OCI-M2 (cell line): Measurements from ENCODE around the gene HELQ.
"Not testable (repeated sequence)": the region's sequence is repeated elsewhere in the genome, so short reads cannot be mapped to it uniquely, and the experiment has no call there.

Source experiments
- DNase-seq: peaks from one replicate; lab custom pipeline; 2025; ENCODE audit not compliant: unreplicated experiment; lab: John Stamatoyannopoulos, UW

The HELQ gene

GRCh38 chr4:83436680-83437079 lies 18.9 kb downstream of the HELQ start:
- no peak for DNase-seq

DNA sequence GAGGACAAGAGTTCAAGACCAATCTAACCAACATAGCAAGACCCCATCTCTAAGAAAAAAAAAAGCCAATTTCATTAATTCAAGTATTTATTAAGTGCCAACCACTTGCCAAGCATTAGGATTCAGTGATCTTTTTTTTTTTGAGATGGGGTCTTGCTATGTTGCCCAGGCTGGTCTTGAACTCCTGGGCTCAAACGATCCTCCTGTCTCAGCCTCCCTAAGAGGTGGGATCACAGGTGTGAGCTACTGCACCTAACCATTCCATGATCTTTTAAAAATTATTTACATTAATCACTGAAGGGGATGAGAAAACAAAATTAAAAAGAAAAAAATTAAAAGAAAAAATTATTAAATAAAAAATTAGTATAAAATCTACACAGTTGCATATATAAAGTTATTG lies 24.4 kb downstream of the HELQ start:
- no peak for DNase-seq

DNA sequence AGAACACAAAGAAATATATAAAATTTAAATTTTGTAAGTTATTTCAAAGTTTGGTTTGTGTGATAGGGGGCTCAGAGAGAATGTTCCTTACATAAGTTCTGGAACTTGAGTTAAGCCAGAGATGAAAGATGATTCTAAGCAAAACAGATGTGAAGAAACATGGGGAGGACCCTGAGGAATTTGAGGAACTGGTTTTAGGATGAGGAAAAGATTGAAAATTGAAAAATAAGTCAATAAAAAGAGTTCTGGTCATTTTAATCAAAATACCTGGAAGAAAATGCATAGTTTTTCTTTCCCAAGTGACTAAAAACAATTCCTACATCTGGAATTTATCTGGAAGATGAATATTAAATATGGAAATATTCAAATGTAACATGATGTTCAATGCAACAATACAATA lies 37.4 kb downstream of the HELQ start:
- DNase-seq, result no peak

DNA sequence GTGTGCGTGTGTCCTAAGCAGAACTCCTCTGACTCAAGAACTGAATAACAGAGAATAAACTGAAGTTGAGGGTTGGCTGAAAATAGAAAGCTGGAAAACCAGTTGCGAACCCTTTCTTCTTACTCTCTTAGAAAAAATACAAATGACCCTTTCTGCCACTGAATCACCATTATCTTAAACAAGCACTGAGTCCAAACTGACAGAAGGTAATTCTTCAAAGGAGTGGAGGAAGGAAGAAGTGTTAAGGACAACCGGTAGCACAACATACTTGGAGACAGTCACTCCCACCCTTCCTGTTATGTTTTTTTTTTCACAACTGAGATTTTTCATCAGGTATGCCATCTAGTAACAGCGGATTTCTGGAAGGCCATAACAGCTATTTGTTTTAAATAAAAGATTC lies 38.1 kb downstream of the HELQ start:
- no peak for DNase-seq

DNA sequence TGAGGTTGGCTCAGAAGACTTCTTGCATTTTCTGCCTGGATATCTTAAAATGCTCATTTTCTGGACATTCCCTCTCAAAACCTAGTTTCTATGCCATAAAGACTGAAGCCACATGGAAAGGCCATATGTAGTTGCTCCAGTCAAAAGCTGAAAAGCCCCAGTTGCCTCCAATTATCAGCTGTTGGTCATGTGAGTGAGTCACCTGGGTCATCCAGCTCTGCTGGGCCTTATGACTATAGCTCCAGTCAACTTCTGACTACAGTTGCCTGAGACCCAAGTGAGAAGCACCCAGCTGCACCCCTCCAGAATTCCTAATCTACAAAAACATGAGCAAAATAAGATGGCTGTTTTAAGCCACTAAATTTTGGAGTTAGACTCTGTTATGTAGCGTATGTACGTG lies 41.9 kb downstream of the HELQ start:
- no peak for DNase-seq

GRCh38 chr4:83408908-83409307 lies 46.7 kb downstream of the HELQ start:
- no peak for DNase-seq

DNA sequence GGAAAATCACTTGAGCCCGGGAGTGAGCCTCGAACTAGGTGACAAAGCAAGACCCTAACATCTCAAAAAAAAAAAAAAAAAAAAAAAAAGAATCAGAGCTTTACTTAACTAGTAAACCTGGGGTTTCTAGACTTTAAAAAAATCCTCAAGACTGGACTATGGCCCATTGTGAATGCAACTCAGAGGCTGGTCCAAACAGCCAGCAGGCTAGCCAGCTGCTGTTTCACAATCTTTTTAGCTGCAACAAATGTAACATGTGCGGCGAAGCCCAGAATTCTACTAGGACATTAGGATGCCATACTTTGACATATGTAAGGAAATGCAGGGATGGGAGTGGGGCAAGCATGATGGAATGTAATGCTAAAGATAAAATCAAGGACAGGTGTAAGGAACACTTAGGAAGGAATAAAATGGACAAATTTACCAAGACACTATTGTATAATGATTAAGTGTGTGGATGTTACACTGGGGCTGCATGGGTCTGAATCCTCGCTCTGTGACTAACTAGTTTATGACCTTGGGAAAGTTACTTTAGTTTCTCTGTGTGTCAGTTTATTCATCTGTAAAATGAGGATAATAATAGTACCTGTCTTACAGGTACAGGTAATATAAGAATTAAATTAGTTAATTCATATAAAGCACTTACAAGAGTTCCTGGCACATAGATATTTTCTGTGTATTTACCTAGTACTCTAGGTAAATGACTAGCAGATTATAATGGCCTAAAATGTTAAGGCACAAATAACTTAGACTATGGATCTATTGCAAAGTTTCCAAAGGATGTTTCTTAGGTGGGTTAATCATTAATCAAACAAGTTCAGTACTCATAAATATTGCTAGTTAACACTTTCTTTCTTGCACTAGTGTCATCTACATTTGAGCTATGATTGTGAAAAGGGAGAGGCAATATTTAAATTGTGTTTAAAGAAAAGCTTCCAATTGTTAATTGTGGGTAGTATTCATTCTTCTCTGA lies 49.5 kb downstream of the HELQ start:
- DNase-seq, result no peak

GRCh38 chr4:83398158-83398557 lies 57.5 kb downstream of the HELQ start:
- DNase-seq, result not testable (repeated sequence)

GRCh38 chr4:83393908-83394307 lies 61.7 kb downstream of the HELQ start:
- no peak for DNase-seq

DNA sequence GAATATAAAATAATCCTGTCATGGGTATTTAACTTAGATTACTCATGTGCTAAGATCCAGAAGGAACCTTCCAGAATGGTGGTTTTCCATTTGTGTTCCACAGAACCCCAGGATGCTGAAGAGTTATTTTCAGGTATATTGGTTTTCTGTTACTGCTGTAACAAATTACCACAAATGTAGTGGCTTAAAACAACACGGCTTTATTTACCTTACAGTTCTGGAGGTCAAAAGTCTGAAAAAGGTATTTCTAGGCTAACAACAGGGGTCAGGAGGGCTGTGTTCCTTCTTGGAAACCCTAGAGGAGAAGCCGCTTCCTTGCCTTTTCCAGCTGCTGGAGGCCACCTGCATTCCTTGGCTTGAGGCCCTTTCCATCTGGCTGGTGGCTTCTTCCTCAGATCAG lies 63.1 kb downstream of the HELQ start:
- no peak for DNase-seq

- no peak for DNase-seq
Measured at GRCh38 chr4:83390944-83391343, 64.7 kb downstream of the HELQ start.

DNA sequence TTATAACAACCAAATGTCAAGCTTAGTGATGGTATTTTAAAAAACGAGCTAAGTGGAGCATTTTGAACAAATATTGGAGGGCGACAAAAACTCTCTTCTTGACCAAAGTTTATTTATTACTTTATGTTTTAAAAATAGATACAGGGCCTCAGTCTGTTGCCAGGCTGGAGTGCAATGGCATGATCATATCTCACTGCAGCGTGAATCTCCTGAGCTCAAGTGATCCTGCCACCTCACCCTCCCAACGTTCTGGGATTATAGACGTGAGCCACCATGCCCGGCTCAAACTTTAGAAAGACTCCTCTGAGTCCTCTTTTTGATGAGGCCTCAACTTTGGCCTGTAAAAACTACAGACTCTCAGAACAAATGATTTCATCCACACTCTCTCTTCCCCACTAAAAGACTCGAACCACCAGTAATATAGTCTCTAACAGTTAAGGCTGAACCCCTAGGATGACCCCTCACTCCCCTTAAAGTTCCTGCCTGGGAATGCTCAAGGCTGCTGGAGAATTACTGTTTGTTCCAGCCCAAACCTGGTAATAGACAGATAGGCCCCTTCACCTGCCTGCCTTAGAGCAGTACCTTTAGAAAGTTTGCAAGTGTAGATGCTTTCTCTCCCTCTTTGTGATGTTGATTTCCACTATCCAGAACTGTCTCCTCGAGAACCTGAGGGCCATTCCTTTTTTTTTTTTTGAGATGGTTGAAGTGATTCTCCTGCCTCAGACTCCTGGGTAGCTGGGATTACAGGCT lies 65.7 kb downstream of the HELQ start:
- no peak for DNase-seq

DNA sequence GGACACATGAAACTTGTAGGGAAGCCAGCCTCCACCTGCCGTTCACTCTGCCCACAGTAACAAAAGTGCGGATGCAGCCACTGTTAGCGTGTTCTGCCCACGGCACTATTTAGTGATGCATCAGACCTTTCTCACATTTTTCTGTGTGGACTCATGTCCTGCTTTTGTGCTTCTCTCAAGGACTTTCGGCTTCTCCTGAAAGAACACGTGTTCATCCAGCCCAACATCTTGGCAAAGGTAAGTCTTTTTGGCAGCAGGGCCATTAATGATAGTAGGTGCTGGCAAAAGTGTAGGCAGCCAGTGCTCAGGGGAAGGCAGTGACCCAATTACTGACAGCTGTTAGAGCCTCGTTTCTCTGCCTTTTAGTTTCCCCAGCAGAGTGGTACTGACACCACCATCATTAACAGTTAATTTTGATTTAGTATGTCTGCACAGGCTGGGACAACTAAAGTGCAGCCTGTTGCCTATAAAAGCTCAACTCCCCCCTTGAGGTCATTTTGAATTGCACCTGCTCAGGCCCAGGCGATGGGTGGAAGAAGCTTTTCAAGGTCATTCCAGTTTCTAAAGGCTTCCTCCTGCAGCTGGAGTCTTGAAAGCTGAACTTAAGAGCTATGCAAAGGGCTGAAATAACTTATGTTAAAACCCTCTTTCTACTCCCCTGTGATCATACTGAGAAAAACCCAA lies 66.4 kb downstream of the HELQ start:
- DNase-seq, result no peak

DNA sequence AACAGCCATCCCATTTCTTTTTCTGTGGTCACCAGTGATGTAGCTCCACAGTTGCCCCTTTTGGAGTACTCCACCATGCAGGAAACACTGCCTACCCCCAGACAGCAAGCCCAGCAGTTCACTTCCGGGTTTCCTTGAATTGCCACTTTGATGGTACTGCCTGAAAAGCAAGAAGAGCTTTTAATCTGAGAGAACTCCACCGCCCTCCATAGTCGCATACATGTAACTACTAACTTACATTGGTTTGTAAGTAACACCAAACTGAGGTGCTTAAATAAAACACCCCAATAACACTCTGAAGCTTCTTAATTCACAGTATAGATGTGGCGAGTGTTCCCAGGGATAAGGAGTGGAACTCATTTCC lies 67.3 kb downstream of the HELQ start:
- no peak for DNase-seq

DNA sequence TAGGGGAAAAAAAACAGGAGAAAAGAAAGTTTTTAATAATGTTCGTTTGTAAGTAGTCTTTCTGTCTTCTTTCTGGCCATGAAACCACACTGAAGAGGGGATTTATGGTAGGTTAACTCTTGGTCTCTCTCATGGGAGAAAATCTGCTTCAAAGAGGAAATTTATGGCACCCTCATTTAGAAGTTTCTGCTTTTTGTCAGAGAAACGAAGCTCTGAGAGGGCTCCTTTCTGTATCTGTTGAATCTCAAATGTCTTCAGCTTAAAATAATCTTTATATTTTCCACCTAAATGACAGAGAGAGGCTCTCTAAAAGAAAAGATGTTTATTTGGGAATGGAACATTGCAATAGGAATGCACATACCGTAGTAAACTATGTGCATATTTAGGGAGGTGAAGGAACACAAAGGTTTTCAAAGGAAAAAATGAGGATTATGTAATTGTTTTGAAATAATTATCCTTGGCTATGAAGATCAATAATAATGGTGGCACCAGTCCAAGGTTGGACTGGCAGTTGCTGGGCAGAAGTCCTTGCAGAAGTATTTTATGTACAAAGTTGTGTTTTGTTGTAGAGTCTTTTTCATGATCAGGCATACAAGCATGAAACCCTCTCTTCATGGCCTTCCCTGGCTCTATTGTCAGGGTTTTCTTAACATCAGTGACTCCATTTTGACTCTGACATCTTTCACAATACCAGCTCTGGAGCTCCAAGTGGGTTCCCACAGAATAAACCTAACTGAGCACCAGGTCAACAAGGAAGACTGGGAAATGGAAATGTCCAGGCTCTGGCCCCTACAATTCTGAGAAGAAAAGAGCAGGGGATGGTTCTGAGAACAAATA lies 67.9 kb downstream of the HELQ start:
- no peak for DNase-seq

- no peak for DNase-seq
Measured at GRCh38 chr4:83387012-83387411, 68.6 kb downstream of the HELQ start.

DNA sequence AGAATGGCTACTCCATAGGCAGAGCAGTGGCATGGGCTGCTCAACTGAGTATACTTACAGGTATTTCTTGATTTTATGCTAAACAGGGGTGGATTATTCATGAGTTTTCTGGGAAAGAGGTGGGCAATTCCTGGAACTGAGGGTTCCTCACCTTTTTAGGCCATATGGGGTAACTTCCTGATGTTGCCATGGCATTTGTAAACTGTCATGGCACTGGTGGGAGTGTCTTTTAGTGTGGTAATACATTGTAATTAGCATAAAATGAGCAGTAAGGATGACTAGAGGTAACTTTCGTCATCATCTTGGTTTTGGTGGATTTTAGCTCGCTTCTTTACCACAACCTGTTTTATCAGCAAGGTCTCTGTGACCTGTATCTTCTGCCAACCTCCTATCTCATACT lies 72.8 kb downstream of the HELQ start:
- no peak for DNase-seq

- DNase-seq, result no peak
Measured at GRCh38 chr4:83381173-83381572, 74.5 kb downstream of the HELQ start.

GRCh38 chr4:83378419-83378818 lies 77.2 kb downstream of the HELQ start:
- no peak for DNase-seq

DNA sequence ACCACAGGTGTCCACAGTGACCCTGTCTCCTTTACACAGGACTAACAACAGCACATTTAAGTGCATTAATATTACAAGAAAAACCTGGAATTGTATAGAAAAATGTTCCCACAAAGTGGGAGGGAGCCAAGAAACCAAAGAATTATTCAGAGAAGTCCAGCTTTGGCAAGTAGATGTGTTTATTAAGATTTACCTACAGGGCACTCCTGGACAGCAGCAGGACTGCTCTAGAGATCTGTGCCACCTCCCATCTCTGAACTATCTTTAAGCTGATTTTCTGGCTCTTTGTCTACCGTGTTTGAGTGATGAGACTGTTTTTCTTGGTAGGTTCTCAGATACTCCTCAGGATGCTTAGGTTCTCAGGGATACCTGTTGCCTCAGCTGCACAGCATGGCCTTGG lies 82.7 kb downstream of the HELQ start:
- no peak for DNase-seq

DNA sequence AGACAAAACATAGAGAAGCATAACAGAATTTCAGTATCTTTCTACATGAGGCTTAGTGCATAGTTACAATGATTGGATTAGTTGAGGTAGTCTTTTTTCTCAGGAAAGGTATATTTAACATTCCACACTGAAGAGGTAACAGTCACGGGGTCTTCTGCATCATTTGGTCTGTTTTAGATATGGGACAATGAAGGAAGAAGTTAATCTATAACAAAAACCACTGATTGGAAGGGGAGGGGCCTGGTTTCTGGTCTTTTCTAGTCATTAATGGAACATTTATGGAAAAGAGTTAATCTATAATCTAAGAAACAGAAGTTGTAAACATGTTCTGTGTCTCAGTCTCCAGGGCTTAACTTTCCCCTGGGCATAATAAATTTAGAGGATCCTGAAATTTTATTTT lies 83.7 kb downstream of the HELQ start:
- no peak for DNase-seq
